Ishikawa (cell line): Measurements from ENCODE around the gene KLHL34.

Experiments
- CREB1 ChIP-seq: IDR thresholded peaks from 2 replicates; pipeline ENCODE4 v1.6.1; 2012; ENCODE audit warnings: low read depth
- EGR1 ChIP-seq: IDR thresholded peaks from 2 replicates; pipeline ENCODE4 v1.6.1; 2012
- EP300 ChIP-seq: IDR thresholded peaks from 2 replicates; pipeline ENCODE4 v1.6.1; 2012; ENCODE audit warnings: borderline replicate concordance
- RAD21 ChIP-seq: IDR thresholded peaks from 2 replicates; pipeline ENCODE4 v1.6.1; 2012; ENCODE audit warnings: low read depth

GRCh38 chrX:21612154-21612553 lies 46.0 kb downstream of the KLHL34 start:
- TF ChIP-seq CREB1 (no peak), RAD21 (no peak), EGR1 (no peak), EP300 (no peak)
